ENCODE data around the gene HERC2. TPM values are rescaled to one million over a fixed set of nuclear protein-coding genes. Genes with fewer than 3 reads are reported as not detected.
"Not testable (repeated sequence)": the region's sequence is repeated elsewhere in the genome, so short reads cannot be mapped to it uniquely, and the experiment has no call there.

The HERC2 gene
- total and polyA plus RNA-seq, 2 of the 4 experiments (the other 2 are of a cell fraction), result 20.8 to 28.9 TPM

DNA sequence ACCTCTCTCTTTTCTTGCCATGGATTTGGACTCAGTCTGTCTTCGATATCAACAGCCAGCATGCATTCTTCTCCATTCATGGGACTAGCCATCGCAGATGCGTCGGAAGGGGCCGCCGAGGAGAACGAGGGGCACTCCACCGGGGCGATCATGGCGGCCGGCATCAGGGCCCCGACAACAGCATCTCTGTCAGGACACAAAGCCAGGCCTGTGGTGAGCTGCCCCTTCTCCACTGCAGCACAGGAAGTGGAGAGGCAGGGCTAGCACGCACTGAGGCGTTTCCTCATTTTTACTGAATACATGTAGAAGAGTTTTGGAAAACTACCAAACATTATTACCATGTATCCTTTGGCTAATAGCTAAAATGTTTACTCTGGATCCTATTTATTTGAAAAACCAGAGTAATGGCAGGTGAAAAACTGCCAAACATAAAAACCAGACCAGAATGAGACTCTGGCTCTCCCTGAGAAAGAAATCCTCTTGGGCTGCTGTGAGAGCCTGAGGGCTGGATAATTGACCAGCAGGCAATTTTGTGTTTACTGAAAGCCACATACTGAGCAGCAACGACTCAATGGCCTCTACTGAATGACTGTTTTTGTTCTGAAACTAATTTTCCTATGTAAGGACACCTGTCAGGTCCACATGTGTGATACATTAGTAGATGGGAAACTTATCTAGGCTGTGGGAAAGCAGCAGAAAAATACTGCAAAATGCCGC is 153.4 kb downstream of the HERC2 start:
- H3K23ac ChIP-seq (ENCODE audit: low read depth, low read length); BruUV-seq (replicated peaks); H3K14ac ChIP-seq (replicated peaks; ENCODE audit: low read depth, low read length); H3K9me3 ChIP-seq (ENCODE audit: control insufficient read depth, insufficient read depth, low read length); ATAC-seq (ENCODE audit: low read depth); H4K20me1 ChIP-seq (ENCODE audit: insufficient read depth, low read length); H2AK9ac ChIP-seq (replicated peaks; ENCODE audit: low read depth, low read length, poor library complexity); H2BK20ac ChIP-seq (ENCODE audit: low read depth, low read length); in situ Hi-C loops (cut with MboI; ENCODE audit: low sequenced_read_pairs); H4K8ac ChIP-seq (ENCODE audit: low read depth in 2 of 2, low read length in 2 of 2); H2BK15ac ChIP-seq (ENCODE audit: low read depth, low read length); H3K4me1 ChIP-seq (ENCODE audit: control insufficient read depth, insufficient read depth, low read length); H3K4me3 ChIP-seq (ENCODE audit: insufficient read depth, low read depth, low read length); H3K4ac ChIP-seq (ENCODE audit: low read depth, low read length); dilution Hi-C loops (cut with HindIII; ENCODE audit: low sequenced_read_pairs, unreplicated experiment); DNase-seq; H3K18ac ChIP-seq (ENCODE audit: low read depth, low read length); H3K27ac ChIP-seq (ENCODE audit: insufficient read depth, low read length); H2BK5ac ChIP-seq (ENCODE audit: low read depth, low read length, poor library complexity, severe bottlenecking); H3K56ac ChIP-seq (ENCODE audit: extremely low read depth, insufficient read depth, low read length); POLR2A ChIA-PET (ENCODE audit: unreplicated experiment); H3K9me1 ChIP-seq (ENCODE audit: insufficient read depth, low read length); H3K27me3 ChIP-seq (ENCODE audit: control insufficient read depth, insufficient read depth, low read length); H3K4me2 ChIP-seq (ENCODE audit: low read depth, low read length); H3K9ac ChIP-seq (ENCODE audit: low read depth, low read length); H2AFZ ChIP-seq (replicated peaks; ENCODE audit: low read length, poor library complexity); H2AK5ac ChIP-seq (ENCODE audit: low read depth, low read length); H4K5ac ChIP-seq (ENCODE audit: low read depth, low read length); H3K79me1 ChIP-seq (ENCODE audit: low read depth in 1 of 2, low read length in 2 of 2); H2BK120ac ChIP-seq (ENCODE audit: low read depth, low read length); H4K91ac ChIP-seq (ENCODE audit: insufficient read depth, low read depth, low read length): not testable (repeated sequence)
- intact Hi-C loops (cut with micrococcal nuclease), result loop anchor here (10.0 kb wide), 1 partner anchor 96 kb away; no protein-coding TSS in a partner anchor
- CTCF ChIA-PET, result interaction anchor here (0.5 kb wide), 1 partner anchor 23 kb away, joined by 3 read pairs; no protein-coding TSS in a partner anchor
- H3K36me3 ChIP-seq (ENCODE audit: control insufficient read depth, insufficient read depth, low read length), result peaks cover 29% of the 10 kb centered on the region
- WGBS, 2 experiments (ENCODE audit: extremely low coverage in 2 of 2, insufficient read length in 1 of 2), result 100% methylated on average over 1 of the region's 16 CpGs; no CpG with 5 or more reads in 1 of the 2 experiments
